GM12878 (cell line): ENCODE data around the gene CFAP58. TPM values are rescaled to one million over a fixed set of nuclear protein-coding genes. Genes with fewer than 3 reads are reported as not detected.

Experiments
- CEBPB ChIP-seq, 2 experiments: fragments of 150-350 bp in 1 of 2; IDR thresholded peaks; 2 replicates each; pipeline ENCODE4 v1.6.1; 2012 to 2014; ENCODE audit warnings: low read depth in 2 of 2, low read length in 2 of 2, borderline replicate concordance in 1 of 2, inconsistent platforms in 1 of 2
- CUX1 ChIP-seq: IDR thresholded peaks from 2 replicates; pipeline ENCODE4 v1.6.1; 2012; ENCODE audit warnings: improper control_type of control experiment, low read depth, low read length; ENCODE audit not compliant: insufficient replicate concordance
- EED ChIP-seq: sonication (generic); IDR thresholded peaks from 2 replicates; pipeline ENCODE4 v1.6.1; 2016; ENCODE audit warnings: antibody characterized with exemption, low read depth
- EP300 ChIP-seq, 2 experiments: fragments of 150-350 bp in 1 of 2; IDR thresholded peaks; 2 replicates each; pipeline ENCODE4 v1.6.1; 2011 to 2012; ENCODE audit warnings: low read depth in 2 of 2, low read length in 2 of 2, borderline replicate concordance in 1 of 2, improper control_type of control experiment in 1 of 2, inconsistent platforms in 1 of 2; ENCODE audit not compliant: control insufficient read depth in 1 of 2
- GATAD2B ChIP-seq: fragments of 450-650 bp; conservative IDR thresholded peaks from 2 replicates; pipeline ENCODE4 v1.6.1; 2017; ENCODE audit warnings: low read depth, mild to moderate bottlenecking, moderate library complexity
- HDAC2 ChIP-seq: fragments of 200-600 bp; sonication (generic); IDR thresholded peaks from 2 replicates; pipeline ENCODE4 v1.6.1; 2017
- JUNB ChIP-seq: IDR thresholded peaks from 2 replicates; pipeline ENCODE4 v1.6.1; 2016; ENCODE audit warnings: antibody characterized with exemption, mild to moderate bottlenecking
- MEF2B ChIP-seq: fragments of 450-650 bp; IDR thresholded peaks from 2 replicates; pipeline ENCODE4 v1.6.1; 2018; ENCODE audit warnings: mild to moderate bottlenecking, moderate library complexity; ENCODE audit not compliant: partially characterized antibody, poor library complexity, severe bottlenecking
- MTA3 ChIP-seq: IDR thresholded peaks from 2 replicates; pipeline ENCODE4 v1.6.1; 2012; ENCODE audit warnings: low read length, inconsistent platforms, borderline replicate concordance
- POLR2AphosphoS2 ChIP-seq: IDR thresholded peaks from 2 replicates; pipeline ENCODE4 v1.6.1; 2011; ENCODE audit warnings: low read depth, mild to moderate bottlenecking, low read length, improper control_type of control experiment, moderate library complexity
- RCOR1 ChIP-seq: conservative IDR thresholded peaks from 2 replicates; pipeline ENCODE4 v1.6.1; 2012; ENCODE audit warnings: low read depth, low read length, improper control_type of control experiment
- RUNX3 ChIP-seq: IDR thresholded peaks from 2 replicates; pipeline ENCODE4 v1.6.1; 2012; ENCODE audit warnings: low read length, inconsistent platforms
- SPI1 ChIP-seq: IDR thresholded peaks from 2 replicates; pipeline ENCODE4 v1.6.1; 2011; ENCODE audit warnings: low read depth, mild to moderate bottlenecking, low read length, moderate library complexity, borderline replicate concordance; ENCODE audit not compliant: insufficient read depth
- SRF ChIP-seq, 2 experiments: IDR thresholded peaks; 2 replicates each; pipeline ENCODE4 v1.6.1; 2011; ENCODE audit warnings: low read depth in 2 of 2, low read length in 2 of 2, mild to moderate bottlenecking in 1 of 2, moderate library complexity in 1 of 2
- STAT3 ChIP-seq: IDR thresholded peaks from 2 replicates; pipeline ENCODE4 v1.6.1; 2011; ENCODE audit warnings: low read depth, low read length, improper control_type of control experiment
- SUPT20H ChIP-seq: IDR thresholded peaks from 2 replicates; pipeline ENCODE4 v1.6.1; 2011; ENCODE audit warnings: low read depth, mild to moderate bottlenecking, low read length, moderate library complexity, borderline replicate concordance; ENCODE audit not compliant: control insufficient read depth
- TCF12 ChIP-seq: IDR thresholded peaks from 2 replicates; pipeline ENCODE4 v1.6.1; 2011; ENCODE audit warnings: low read depth, mild to moderate bottlenecking, low read length
- ZZZ3 ChIP-seq: IDR thresholded peaks from 2 replicates; pipeline ENCODE4 v1.6.1; 2011; ENCODE audit warnings: low read depth; ENCODE audit not compliant: control insufficient read depth, insufficient read length
- polyA plus RNA-seq, 11 experiments: library from polyadenylated mRNA; depleted of rRNA in 4 of 11; unstranded in 6 of 11; stranded (reverse) in 5 of 11; fragments of >200 nt; fragmentation: Nextera tagmentation in 4 of 11; fragmentation: Illumina TruSeq in 1 of 11; extraction: Ambion mirVana in 4 of 11; extraction: Trizol in 1 of 11; gene quantifications; 1 replicate in 1 of 11; 2 replicates in 10 of 11; pipeline versions ENCODE4 v1.2.1 to v1.2.3, GENCODE V29; 2011 to 2016; ENCODE audit warnings: inconsistent platforms in 2 of 11, missing spikeins in 2 of 11, low read depth in 1 of 11
- total RNA-seq, 4 experiments: library from RNA; depleted of rRNA in 3 of 4; stranded (reverse); fragments of >200 nt in 3 of 4; fragmentation: Illumina TruSeq in 1 of 4; extraction: Trizol in 1 of 4; gene quantifications; 2 replicates each; pipeline versions ENCODE4 v1.2.1 to v1.2.3, GENCODE V29; 2013 to 2021
- TF ChIP-seq, protein P1 (sequence below): fragments of 450-650 bp; formaldehyde crosslinking; IDR thresholded peaks from 2 replicates; pipeline ENCODE4 v1.4.0; 2020; ENCODE audit warnings: mild to moderate bottlenecking, moderate library complexity
- TF ChIP-seq, protein P2 (sequence below): IDR thresholded peaks from 2 replicates; pipeline ENCODE4 v1.6.1; 2011; ENCODE audit warnings: borderline replicate concordance, low read depth, mild to moderate bottlenecking, moderate library complexity, low read length; ENCODE audit not compliant: insufficient read depth, poor library complexity, severe bottlenecking

CFAP58 gene
- total and polyA plus RNA-seq, 10 of the 15 experiments (the other 5 are each of a cell fraction or from before 2014, with no cell fraction given) = 0.03 to 0.35 (median 0.21) TPM

DNA sequence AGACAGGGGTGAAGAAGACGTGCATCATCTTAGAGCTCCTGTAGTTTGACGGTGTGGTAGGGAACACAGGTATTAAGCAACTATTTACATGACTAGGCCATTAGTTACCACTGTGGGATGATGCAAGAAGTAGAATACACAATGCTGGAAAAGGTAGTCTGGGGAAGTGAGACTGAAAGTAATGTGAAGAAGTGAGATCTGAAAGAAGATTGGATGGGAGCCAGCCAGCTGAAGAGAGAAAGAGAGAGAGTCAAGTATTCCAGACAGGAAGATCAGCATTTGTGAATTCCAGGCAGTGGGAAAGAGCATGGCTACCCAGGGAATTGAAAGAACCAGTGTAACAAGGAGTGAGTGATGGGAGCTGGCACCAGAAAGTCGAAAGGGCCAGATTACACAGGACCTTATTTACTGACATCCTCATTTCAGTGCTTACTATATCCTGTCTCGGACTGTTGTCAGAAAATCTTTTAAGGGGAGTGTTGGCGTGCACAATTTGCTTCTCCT, 4.0 kb upstream of the CFAP58 start (continued):
- TF ChIP-seq CUX1 (peak; percentile 19), RCOR1 (no peak), ZZZ3 (no peak), POLR2AphosphoS2 (no peak), CEBPB (IDR thresholded peaks at IDR 0.05; ENCODE audit: borderline replicate concordance in 1 of 2, low read depth in 2 of 2, low read length in 2 of 2) (peak; percentile 39 to 95; a peak in 2 of 4 replicates), STAT3 (no peak), SPI1 (peak; percentile 97), MTA3 (0 out of 2 replicates have a peak, but pooled peaks have one; percentile 76), SUPT20H (no peak), EP300 (IDR thresholded peaks at IDR 0.05; ENCODE audit: borderline replicate concordance in 1 of 2, control insufficient read depth in 1 of 2, low read depth in 2 of 2, low read length in 2 of 2) (peak; percentile 36 to 82; a peak in 3 of 4 replicates), JUNB (peak; percentile 57), HDAC2 (no peak), TCF12 (no peak), GATAD2B (peak; percentile 89), SRF (IDR thresholded peaks at IDR 0.05; ENCODE audit: low read depth in 2 of 2, low read length in 2 of 2) (0 out of 4 replicates have a peak, but pooled peaks of 1 of the 2 experiments have one; percentile 47), MEF2B (peak; percentile 58), RUNX3 (peak; percentile 64), EED (peak; percentile 98)
- TF ChIP-seq, protein P1, sequence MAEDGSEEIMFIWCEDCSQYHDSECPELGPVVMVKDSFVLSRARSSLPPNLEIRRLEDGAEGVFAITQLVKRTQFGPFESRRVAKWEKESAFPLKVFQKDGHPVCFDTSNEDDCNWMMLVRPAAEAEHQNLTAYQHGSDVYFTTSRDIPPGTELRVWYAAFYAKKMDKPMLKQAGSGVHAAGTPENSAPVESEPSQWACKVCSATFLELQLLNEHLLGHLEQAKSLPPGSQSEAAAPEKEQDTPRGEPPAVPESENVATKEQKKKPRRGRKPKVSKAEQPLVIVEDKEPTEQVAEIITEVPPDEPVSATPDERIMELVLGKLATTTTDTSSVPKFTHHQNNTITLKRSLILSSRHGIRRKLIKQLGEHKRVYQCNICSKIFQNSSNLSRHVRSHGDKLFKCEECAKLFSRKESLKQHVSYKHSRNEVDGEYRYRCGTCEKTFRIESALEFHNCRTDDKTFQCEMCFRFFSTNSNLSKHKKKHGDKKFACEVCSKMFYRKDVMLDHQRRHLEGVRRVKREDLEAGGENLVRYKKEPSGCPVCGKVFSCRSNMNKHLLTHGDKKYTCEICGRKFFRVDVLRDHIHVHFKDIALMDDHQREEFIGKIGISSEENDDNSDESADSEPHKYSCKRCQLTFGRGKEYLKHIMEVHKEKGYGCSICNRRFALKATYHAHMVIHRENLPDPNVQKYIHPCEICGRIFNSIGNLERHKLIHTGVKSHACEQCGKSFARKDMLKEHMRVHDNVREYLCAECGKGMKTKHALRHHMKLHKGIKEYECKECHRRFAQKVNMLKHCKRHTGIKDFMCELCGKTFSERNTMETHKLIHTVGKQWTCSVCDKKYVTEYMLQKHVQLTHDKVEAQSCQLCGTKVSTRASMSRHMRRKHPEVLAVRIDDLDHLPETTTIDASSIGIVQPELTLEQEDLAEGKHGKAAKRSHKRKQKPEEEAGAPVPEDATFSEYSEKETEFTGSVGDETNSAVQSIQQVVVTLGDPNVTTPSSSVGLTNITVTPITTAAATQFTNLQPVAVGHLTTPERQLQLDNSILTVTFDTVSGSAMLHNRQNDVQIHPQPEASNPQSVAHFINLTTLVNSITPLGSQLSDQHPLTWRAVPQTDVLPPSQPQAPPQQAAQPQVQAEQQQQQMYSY = no peak
- TF ChIP-seq, protein P2, sequence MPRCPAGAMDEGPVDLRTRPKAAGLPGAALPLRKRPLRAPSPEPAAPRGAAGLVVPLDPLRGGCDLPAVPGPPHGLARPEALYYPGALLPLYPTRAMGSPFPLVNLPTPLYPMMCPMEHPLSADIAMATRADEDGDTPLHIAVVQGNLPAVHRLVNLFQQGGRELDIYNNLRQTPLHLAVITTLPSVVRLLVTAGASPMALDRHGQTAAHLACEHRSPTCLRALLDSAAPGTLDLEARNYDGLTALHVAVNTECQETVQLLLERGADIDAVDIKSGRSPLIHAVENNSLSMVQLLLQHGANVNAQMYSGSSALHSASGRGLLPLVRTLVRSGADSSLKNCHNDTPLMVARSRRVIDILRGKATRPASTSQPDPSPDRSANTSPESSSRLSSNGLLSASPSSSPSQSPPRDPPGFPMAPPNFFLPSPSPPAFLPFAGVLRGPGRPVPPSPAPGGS = no peak
